ENCODE measurements around the gene ZNF407. TPM values are rescaled to one million over a fixed set of nuclear protein-coding genes. Genes with fewer than 3 reads are reported as not detected.
"Not testable (repeated sequence)": the region's sequence is repeated elsewhere in the genome, so short reads cannot be mapped to it uniquely, and the experiment has no call there.

The ZNF407 gene
- total RNA-seq, 2 experiments from 2014 or later, result 23.2 to 24.7 TPM

GRCh38 chr18:74967438-74967837, 369.8 kb downstream of the ZNF407 start:
- CTCF ChIA-PET, result no interaction called here
- H3K4me1 ChIP-seq (ENCODE audit: insufficient read depth, low read length), result no peaks in the 10 kb centered on the region
- no peaks in the 10 kb centered on the region for H3K36me3 ChIP-seq (ENCODE audit: insufficient read depth, low read length)
- Mint-ChIP-seq H3K27ac (no peak overlapping the region), H3K36me3 (ENCODE audit: low read depth) (peaks cover 7% of the 10 kb centered on the region), H3K4me3 (no peak overlapping the region), H3K27me3 (no peaks in the 10 kb centered on the region), H3K9me3 (peaks cover 2% of the 10 kb centered on the region), H3K4me1 (ENCODE audit: low read depth) (no peaks in the 10 kb centered on the region)
- no peak overlapping the region for H3K27ac ChIP-seq (ENCODE audit: low read depth in 1 of 2, low read length in 2 of 2)
- DNase-seq, result no peak
- intact Hi-C loops (cut with DNase I, micrococcal nuclease), result no loop called here
- no peaks in the 10 kb centered on the region for H3K27me3 ChIP-seq (ENCODE audit: control insufficient read depth in 1 of 2, insufficient read depth in 2 of 2, low read length in 2 of 2)
- TF ChIP-seq, protein P1, sequence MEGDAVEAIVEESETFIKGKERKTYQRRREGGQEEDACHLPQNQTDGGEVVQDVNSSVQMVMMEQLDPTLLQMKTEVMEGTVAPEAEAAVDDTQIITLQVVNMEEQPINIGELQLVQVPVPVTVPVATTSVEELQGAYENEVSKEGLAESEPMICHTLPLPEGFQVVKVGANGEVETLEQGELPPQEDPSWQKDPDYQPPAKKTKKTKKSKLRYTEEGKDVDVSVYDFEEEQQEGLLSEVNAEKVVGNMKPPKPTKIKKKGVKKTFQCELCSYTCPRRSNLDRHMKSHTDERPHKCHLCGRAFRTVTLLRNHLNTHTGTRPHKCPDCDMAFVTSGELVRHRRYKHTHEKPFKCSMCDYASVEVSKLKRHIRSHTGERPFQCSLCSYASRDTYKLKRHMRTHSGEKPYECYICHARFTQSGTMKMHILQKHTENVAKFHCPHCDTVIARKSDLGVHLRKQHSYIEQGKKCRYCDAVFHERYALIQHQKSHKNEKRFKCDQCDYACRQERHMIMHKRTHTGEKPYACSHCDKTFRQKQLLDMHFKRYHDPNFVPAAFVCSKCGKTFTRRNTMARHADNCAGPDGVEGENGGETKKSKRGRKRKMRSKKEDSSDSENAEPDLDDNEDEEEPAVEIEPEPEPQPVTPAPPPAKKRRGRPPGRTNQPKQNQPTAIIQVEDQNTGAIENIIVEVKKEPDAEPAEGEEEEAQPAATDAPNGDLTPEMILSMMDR (IDR thresholded peaks at IDR 0.05), result no peak
- H3K4me3 ChIP-seq (ENCODE audit: low read length), result no peak overlapping the region
- POLR2A ChIA-PET, result no interaction called here
- H3K9me3 ChIP-seq (ENCODE audit: control insufficient read depth in 1 of 2, insufficient read depth in 1 of 2, low read length in 2 of 2), result no peaks in the 10 kb centered on the region
- no peak for ATAC-seq (ENCODE audit: poor library complexity)

DNA sequence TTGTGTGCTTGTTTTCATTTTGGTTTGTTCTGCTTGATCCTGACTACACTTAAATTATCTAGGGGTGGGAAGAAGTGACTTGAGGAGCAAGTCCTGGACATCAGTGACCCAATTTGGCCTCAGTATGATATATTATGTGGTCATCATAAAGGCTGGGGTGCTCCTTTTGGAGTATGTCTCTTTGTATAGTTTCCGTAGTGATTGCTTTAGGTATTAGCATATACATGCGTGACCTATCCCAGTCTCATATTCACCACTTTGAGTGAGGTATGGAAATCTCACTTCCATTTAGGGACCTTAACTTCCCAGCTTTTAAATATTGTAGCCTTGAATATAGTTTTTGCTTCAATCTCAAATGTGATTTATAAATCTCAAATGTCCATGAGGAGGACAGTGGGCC, 370.3 kb downstream of the ZNF407 start:
- H3K4me1 Mint-ChIP-seq (ENCODE audit: low read depth), result no peaks in the 10 kb centered on the region
- Histone ChIP-seq H3K36me3 (ENCODE audit: insufficient read depth, low read length) (no peaks in the 10 kb centered on the region), H3K27ac (ENCODE audit: low read depth in 1 of 2, low read length in 2 of 2) (no peak overlapping the region), H3K9me3 (ENCODE audit: control insufficient read depth in 1 of 2, insufficient read depth in 1 of 2, low read length in 2 of 2) (no peaks in the 10 kb centered on the region), H3K4me3 (ENCODE audit: low read length) (no peak overlapping the region), H3K27me3 (ENCODE audit: control insufficient read depth in 1 of 2, insufficient read depth in 2 of 2, low read length in 2 of 2) (no peaks in the 10 kb centered on the region), H3K4me1 (ENCODE audit: insufficient read depth, low read length) (no peaks in the 10 kb centered on the region)
- CTCF ChIA-PET, result no interaction called here
- ATAC-seq (ENCODE audit: poor library complexity), result no peak
- peaks cover 7% of the 10 kb centered on the region for H3K36me3 Mint-ChIP-seq (ENCODE audit: low read depth)
- no peaks in the 10 kb centered on the region for H3K27me3 Mint-ChIP-seq
- peaks cover 2% of the 10 kb centered on the region for H3K9me3 Mint-ChIP-seq
- H3K4me3 Mint-ChIP-seq, result no peak overlapping the region
- POLR2A ChIA-PET, result no interaction called here
- DNase-seq, result no peak
- TF ChIP-seq, protein P1 (IDR thresholded peaks at IDR 0.05), result no peak
- no peak overlapping the region for H3K27ac Mint-ChIP-seq
- intact Hi-C loops (cut with DNase I, micrococcal nuclease), result no loop called here

GRCh38 chr18:74971358-74971757, 373.7 kb downstream of the ZNF407 start:
- H3K36me3 ChIP-seq (ENCODE audit: insufficient read depth, low read length); DNase-seq; H3K9me3 ChIP-seq (ENCODE audit: control insufficient read depth in 1 of 2, insufficient read depth in 1 of 2, low read length in 2 of 2); POLR2A ChIA-PET; H3K27ac Mint-ChIP-seq; H3K27me3 ChIP-seq (ENCODE audit: control insufficient read depth in 1 of 2, insufficient read depth in 2 of 2, low read length in 2 of 2); H3K27me3 Mint-ChIP-seq; H3K27ac ChIP-seq (ENCODE audit: low read depth in 1 of 2, low read length in 2 of 2); H3K36me3 Mint-ChIP-seq (ENCODE audit: low read depth); intact Hi-C loops (cut with DNase I, micrococcal nuclease); H3K4me3 ChIP-seq (ENCODE audit: low read length); H3K4me1 Mint-ChIP-seq (ENCODE audit: low read depth); H3K4me3 Mint-ChIP-seq; H3K4me1 ChIP-seq (ENCODE audit: insufficient read depth, low read length); ATAC-seq (ENCODE audit: poor library complexity); CTCF ChIA-PET; H3K9me3 Mint-ChIP-seq: not testable (repeated sequence)

DNA sequence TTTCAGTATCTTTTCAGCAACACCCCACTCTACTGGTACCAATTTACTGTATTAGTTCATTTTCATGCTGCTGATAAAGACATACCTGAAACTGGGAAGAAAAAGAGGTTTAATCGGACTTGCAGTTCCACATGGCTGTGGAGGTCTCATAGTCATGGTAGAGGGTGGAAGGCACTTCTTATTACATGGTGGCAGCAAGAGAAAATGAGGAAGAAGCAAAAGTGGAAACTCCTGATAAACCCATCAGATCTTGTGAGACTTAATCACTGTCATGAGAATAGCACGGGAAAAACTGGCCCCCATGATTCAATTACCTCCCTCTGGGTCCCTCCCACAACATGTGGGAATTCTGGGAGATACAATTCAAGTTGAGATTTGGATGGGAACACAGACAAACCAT, 374.1 kb downstream of the ZNF407 start:
- H3K4me1 ChIP-seq (ENCODE audit: insufficient read depth, low read length); H3K36me3 ChIP-seq (ENCODE audit: insufficient read depth, low read length); intact Hi-C loops (cut with DNase I, micrococcal nuclease); H3K36me3 Mint-ChIP-seq (ENCODE audit: low read depth); H3K27ac Mint-ChIP-seq; H3K27me3 ChIP-seq (ENCODE audit: control insufficient read depth in 1 of 2, insufficient read depth in 2 of 2, low read length in 2 of 2); CTCF ChIA-PET; H3K27me3 Mint-ChIP-seq; ATAC-seq (ENCODE audit: poor library complexity); H3K4me1 Mint-ChIP-seq (ENCODE audit: low read depth); H3K4me3 ChIP-seq (ENCODE audit: low read length); H3K4me3 Mint-ChIP-seq; H3K9me3 Mint-ChIP-seq; POLR2A ChIA-PET; H3K27ac ChIP-seq (ENCODE audit: low read depth in 1 of 2, low read length in 2 of 2); H3K9me3 ChIP-seq (ENCODE audit: control insufficient read depth in 1 of 2, insufficient read depth in 1 of 2, low read length in 2 of 2): not testable (repeated sequence)
- DNase-seq, result peak in 2 of 14 experiments; percentile 22 to 37
